ENCODE measurements around the gene CHAD. TPM values are rescaled to one million over a fixed set of nuclear protein-coding genes. Genes with fewer than 3 reads are reported as not detected.
A peak's percentile ranks its signal among the peaks of the same experiment; 100 is the strongest.

CHAD gene
- total RNA-seq, 4 donors from 2014 or later, result not detected

DNA sequence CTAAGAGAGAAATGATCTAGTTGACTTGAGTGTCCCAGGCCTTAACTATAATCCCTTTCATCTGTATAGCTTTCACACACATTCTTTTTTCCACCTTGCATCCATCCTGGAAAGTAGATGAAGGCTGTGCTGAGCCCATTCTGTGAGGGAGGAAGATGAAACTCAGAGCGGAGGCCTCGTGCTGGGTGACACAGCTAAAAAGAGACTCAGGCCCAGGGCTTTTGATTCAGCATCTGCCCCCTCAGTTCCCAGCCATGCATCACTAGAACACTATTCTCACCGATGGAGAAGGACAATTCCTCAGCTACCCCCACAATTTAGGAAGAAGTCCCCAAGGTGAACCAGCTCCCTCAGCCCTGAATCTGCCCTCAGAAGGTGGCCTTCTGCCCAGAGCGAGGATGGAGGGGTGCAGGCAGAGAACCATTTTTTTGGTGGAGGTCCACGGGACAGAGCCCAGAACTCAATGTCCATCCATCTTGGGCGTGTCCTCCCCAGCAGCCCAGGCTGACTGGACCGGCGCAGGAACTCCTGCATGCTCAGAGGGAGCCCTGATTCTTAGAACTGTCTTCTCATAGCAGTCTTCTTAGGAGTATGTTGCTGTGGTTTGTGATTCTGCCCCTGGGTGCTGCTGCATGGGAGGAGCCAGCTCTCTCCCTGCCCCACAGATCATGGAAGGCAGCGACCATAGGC lies 33.8 kb upstream of the CHAD start:
- ATAC-seq, result no peak
- WGBS, 2 donors (ENCODE audit: low coverage in 1 of 2), result 80% methylated on average over 1 of the region's 9 CpGs; no CpG with 5 or more reads in 1 of the 2 donors
- no peaks in the 10 kb centered on the region for H3K9me3 ChIP-seq
- H3K4me1 ChIP-seq, result peaks cover 0 to under 1% (median 0%) of the 10 kb centered on the region in 3 donors
- TF ChIP-seq EP300 (IDR thresholded peaks at IDR 0.05) (no peak), POLR2A (IDR thresholded peaks at IDR 0.05) (no peak), POLR2AphosphoS5 (IDR thresholded peaks at IDR 0.05) (no peak)
- no peaks in the 10 kb centered on the region for H3K36me3 ChIP-seq
- H3K27ac ChIP-seq, result no peak overlapping the region
- H3K4me3 ChIP-seq, result no peak overlapping the region
- H3K27me3 ChIP-seq, result no peaks in the 10 kb centered on the region

DNA sequence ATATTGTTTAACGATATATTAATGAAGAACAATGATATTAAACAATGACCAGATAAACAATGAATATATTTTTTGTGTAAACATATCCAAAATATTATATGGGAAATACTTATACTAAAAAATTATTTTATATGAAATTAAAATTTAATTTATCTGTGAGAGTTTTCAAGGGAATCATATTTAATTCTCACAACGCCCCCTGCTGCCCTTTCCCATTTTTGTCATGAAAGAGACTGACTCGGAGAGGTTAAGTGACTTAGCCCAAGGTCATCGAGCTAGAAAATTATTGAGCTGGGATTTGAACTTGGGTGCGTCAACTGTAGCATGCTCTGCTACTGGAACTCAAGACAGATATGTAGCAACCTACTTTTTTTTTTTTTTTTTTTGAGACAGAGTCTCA lies 32.4 kb upstream of the CHAD start:
- H3K4me3 ChIP-seq, result no peak overlapping the region
- TF ChIP-seq, protein P1, sequence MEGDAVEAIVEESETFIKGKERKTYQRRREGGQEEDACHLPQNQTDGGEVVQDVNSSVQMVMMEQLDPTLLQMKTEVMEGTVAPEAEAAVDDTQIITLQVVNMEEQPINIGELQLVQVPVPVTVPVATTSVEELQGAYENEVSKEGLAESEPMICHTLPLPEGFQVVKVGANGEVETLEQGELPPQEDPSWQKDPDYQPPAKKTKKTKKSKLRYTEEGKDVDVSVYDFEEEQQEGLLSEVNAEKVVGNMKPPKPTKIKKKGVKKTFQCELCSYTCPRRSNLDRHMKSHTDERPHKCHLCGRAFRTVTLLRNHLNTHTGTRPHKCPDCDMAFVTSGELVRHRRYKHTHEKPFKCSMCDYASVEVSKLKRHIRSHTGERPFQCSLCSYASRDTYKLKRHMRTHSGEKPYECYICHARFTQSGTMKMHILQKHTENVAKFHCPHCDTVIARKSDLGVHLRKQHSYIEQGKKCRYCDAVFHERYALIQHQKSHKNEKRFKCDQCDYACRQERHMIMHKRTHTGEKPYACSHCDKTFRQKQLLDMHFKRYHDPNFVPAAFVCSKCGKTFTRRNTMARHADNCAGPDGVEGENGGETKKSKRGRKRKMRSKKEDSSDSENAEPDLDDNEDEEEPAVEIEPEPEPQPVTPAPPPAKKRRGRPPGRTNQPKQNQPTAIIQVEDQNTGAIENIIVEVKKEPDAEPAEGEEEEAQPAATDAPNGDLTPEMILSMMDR (IDR thresholded peaks at IDR 0.05), result peak in 2 of 4 experiments; percentile 23 to 40
- TF ChIP-seq EP300 (IDR thresholded peaks at IDR 0.05), result no peak
- no peaks in the 10 kb centered on the region for H3K9me3 ChIP-seq
- H3K36me3 ChIP-seq, result no peaks in the 10 kb centered on the region
- no peaks in the 10 kb centered on the region for H3K4me1 ChIP-seq
- WGBS, 2 donors (ENCODE audit: low coverage in 1 of 2), result 35 to 54% methylated on average over 5 of the region's 5 CpGs
- no peak for ATAC-seq
- H3K27ac ChIP-seq, result no peak overlapping the region
- no peaks in the 10 kb centered on the region for H3K27me3 ChIP-seq

DNA sequence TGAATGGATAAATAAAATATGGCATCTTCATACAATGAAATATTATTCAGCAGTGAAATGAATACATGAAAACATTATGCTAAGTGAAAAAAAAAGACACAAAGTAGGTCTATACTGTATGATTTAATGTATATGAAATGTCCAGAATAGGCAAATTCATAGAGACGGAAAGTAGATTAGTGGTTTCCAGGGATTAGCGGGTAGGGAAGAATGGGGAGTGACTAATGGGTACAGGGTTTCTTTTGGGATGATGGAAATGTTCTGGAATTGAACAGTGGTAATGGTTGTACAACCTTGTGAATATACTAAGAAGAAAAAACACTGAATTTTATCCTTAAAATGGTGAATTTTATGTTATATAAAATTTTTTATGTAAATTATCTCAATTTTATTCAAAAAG lies 31.0 kb upstream of the CHAD start:
- H3K27me3 ChIP-seq, result no peaks in the 10 kb centered on the region
- H3K9me3 ChIP-seq, result no peaks in the 10 kb centered on the region
- H3K27ac ChIP-seq, result no peak overlapping the region
- no peak overlapping the region for H3K4me3 ChIP-seq
- ATAC-seq, result no peak
- H3K4me1 ChIP-seq, result no peaks in the 10 kb centered on the region
- TF ChIP-seq EP300 (IDR thresholded peaks at IDR 0.05), result no peak
- no peak for TF ChIP-seq POLR2A (IDR thresholded peaks at IDR 0.05)
- no peak for TF ChIP-seq POLR2AphosphoS5 (IDR thresholded peaks at IDR 0.05)
- TF ChIP-seq, protein P1 (IDR thresholded peaks at IDR 0.05), result no peak
- H3K36me3 ChIP-seq, result no peaks in the 10 kb centered on the region
- WGBS, 2 donors (ENCODE audit: low coverage in 1 of 2), result 92 to 97% methylated on average over 2 of the region's 2 CpGs

DNA sequence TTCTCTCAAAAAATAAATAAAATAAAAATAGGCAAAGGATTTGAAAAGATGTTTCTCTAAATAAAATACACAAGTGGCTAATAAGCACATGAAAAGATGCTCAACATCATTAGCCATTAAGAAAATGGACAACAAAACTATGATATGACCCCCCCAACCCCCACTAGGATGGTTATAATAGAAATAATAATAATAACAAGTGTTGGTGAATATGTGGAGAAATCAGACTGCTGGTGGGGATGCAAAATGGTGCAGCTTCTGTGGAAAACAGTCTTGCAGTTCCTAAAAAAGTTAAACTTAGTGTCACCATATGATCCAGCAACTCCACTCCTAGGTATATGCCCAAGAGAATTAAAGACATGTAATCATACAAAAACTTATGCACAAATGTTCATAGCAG lies 30.6 kb upstream of the CHAD start:
- no peak for ATAC-seq
- no peak overlapping the region for H3K27ac ChIP-seq
- no peak for TF ChIP-seq POLR2A (IDR thresholded peaks at IDR 0.05)
- TF ChIP-seq, protein P1 (IDR thresholded peaks at IDR 0.05), result no peak
- TF ChIP-seq POLR2AphosphoS5 (IDR thresholded peaks at IDR 0.05), result no peak
- TF ChIP-seq EP300 (IDR thresholded peaks at IDR 0.05), result no peak
- H3K36me3 ChIP-seq, result no peaks in the 10 kb centered on the region
- no peaks in the 10 kb centered on the region for H3K9me3 ChIP-seq
- H3K27me3 ChIP-seq, result no peaks in the 10 kb centered on the region
- no peak overlapping the region for H3K4me3 ChIP-seq
- H3K4me1 ChIP-seq, result no peaks in the 10 kb centered on the region

DNA sequence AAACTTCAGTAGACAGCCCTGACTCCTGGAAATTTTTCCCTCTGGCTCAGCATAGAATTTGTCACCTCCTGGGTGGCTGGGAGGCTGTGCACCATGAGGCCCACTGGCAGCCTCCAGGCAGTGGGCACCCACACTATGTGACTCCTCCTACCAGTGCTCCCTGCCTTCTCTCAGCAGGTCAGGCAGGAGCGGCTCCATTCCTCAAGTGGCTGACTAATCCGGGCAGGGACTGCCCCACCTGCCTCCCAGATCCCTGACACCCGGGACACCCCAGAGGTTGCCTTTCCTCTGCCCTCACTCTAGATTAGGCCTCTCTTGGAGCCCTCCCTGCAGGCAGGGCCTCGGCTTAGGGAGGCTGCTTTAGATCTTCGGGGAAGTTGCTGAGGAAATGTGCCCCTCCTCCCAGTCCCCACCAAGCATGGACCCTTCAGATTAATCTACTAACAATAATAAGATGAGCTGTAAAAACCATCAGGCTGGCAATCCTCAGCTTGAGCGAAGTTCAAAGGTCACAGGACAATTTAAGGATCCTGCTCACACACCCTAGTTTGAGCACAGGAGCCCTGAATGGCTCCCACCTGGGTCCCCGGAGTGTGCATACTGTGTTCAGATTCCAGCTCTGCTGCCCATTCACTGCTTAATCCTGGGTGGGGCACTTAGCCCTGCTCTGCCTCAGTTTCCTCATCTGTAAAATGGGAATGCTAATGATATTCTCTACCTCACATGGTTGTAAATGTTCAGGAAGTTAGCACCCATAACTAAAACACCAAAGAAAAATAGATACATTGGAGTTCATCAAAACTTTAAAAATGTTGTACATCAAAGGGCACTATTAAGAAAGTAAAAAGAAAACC lies 29.6 kb upstream of the CHAD start:
- Histone ChIP-seq H3K4me1 (no peaks in the 10 kb centered on the region), H3K4me3 (no peak overlapping the region), H3K27me3 (no peaks in the 10 kb centered on the region), H3K36me3 (no peaks in the 10 kb centered on the region), H3K27ac (no peak overlapping the region), H3K9me3 (no peaks in the 10 kb centered on the region)
- ATAC-seq, result no peak
- 40 to 73% methylated on average over 1 to 3 of the region's 7 CpGs for WGBS, 2 donors (ENCODE audit: low coverage in 1 of 2)
- TF ChIP-seq POLR2AphosphoS5 (IDR thresholded peaks at IDR 0.05), result no peak
- TF ChIP-seq, protein P1 (IDR thresholded peaks at IDR 0.05), result no peak
- no peak for TF ChIP-seq EP300 (IDR thresholded peaks at IDR 0.05)
- no peak for TF ChIP-seq POLR2A (IDR thresholded peaks at IDR 0.05)

Data from gastroesophageal sphincter (tissue), 4 donors.